ENCODE measurements around the gene PIBF1. TPM values are rescaled to one million over a fixed set of nuclear protein-coding genes. Genes with fewer than 3 reads are reported as not detected.
"Not testable (repeated sequence)": the region's sequence is repeated elsewhere in the genome, so short reads cannot be mapped to it uniquely, and the experiment has no call there.

PIBF1 gene
- total and polyA plus RNA-seq, 4 experiments from 2014 or later = 10.4 to 36.0 (median 23.0) TPM

GRCh38 chr13:72757792-72758535 lies 24.0 kb upstream of the PIBF1 start:
- H3K4me3 Mint-ChIP-seq = no peak overlapping the region
- ChIA-PET CTCF (ENCODE audit: partially characterized antibody) (no interaction called here), POLR2A (ENCODE audit: partially characterized antibody) (interaction anchor here (1.0 kb wide), 1 partner anchor 18 kb away, joined by 3 read pairs; no protein-coding TSS in a partner anchor)
- no peak for DNase-seq
- peaks cover 0 to 1% (median under 1%) of the 10 kb centered on the region in 4 donors for H3K4me1 Mint-ChIP-seq
- Histone ChIP-seq H3K4me3 (ENCODE audit: low read length in 2 of 2) (no peak overlapping the region), H3K4me1 (ENCODE audit: insufficient read depth, low read length) (no peaks in the 10 kb centered on the region), H3K27me3 (ENCODE audit: insufficient read depth, low read length) (no peaks in the 10 kb centered on the region), H3K9me3 (ENCODE audit: control insufficient read depth in 1 of 2, low read length in 2 of 2) (no peaks in the 10 kb centered on the region), H3K36me3 (ENCODE audit: insufficient read depth, low read length) (peaks cover 42% of the 10 kb centered on the region), H3K27ac (ENCODE audit: low read depth, low read length) (no peak overlapping the region)
- H3K9me3 Mint-ChIP-seq = no peaks in the 10 kb centered on the region
- intact Hi-C loops (cut with micrococcal nuclease) = no loop called here
- peaks cover 48 to 82% of the 10 kb centered on the region in 2 donors for H3K36me3 Mint-ChIP-seq
- no peak overlapping the region for H3K27ac Mint-ChIP-seq
- no peaks in the 10 kb centered on the region for H3K27me3 Mint-ChIP-seq

- Histone ChIP-seq H3K4me3 (ENCODE audit: low read length in 2 of 2) (no peak overlapping the region), H3K36me3 (ENCODE audit: insufficient read depth, low read length) (peaks cover 60% of the 10 kb centered on the region), H3K27me3 (ENCODE audit: insufficient read depth, low read length) (no peaks in the 10 kb centered on the region), H3K27ac (ENCODE audit: low read depth, low read length) (no peak overlapping the region), H3K9me3 (ENCODE audit: control insufficient read depth in 1 of 2, low read length in 2 of 2) (no peaks in the 10 kb centered on the region), H3K4me1 (ENCODE audit: insufficient read depth, low read length) (no peaks in the 10 kb centered on the region)
- H3K27ac Mint-ChIP-seq = peak overlapping the region in 2 of 7 donors; percentile 20 to 22
- H3K4me1 Mint-ChIP-seq = no peaks in the 10 kb centered on the region
- no peaks in the 10 kb centered on the region for H3K27me3 Mint-ChIP-seq
- no peaks in the 10 kb centered on the region for H3K9me3 Mint-ChIP-seq
- POLR2A ChIA-PET (ENCODE audit: partially characterized antibody) = interaction anchor here (1.3 kb wide), 1 partner anchor 12 kb away, joined by 3 read pairs; no protein-coding TSS in a partner anchor
- no peak overlapping the region for H3K4me3 Mint-ChIP-seq
- CTCF ChIA-PET (ENCODE audit: partially characterized antibody) = interaction anchor here (0.5 kb wide), 1 partner anchor 49 kb away, joined by 3 read pairs; no protein-coding TSS in a partner anchor
- DNase-seq = no peak
- H3K36me3 Mint-ChIP-seq = peaks cover 53 to 86% of the 10 kb centered on the region in 2 donors
- intact Hi-C loops (cut with micrococcal nuclease) = no loop called here
Observed at GRCh38 chr13:72760189-72760588, 21.7 kb upstream of the PIBF1 start.

- no peak for DNase-seq
- H3K4me3 Mint-ChIP-seq = no peak overlapping the region
- H3K36me3 Mint-ChIP-seq = peaks cover 62 to 88% of the 10 kb centered on the region in 2 donors
- H3K4me1 ChIP-seq (ENCODE audit: insufficient read depth, low read length) = no peaks in the 10 kb centered on the region
- no peak overlapping the region for H3K27ac ChIP-seq (ENCODE audit: low read depth, low read length)
- ChIA-PET CTCF (ENCODE audit: partially characterized antibody) (no interaction called here), POLR2A (ENCODE audit: partially characterized antibody) (no interaction called here)
- intact Hi-C loops (cut with micrococcal nuclease) = no loop called here
- no peaks in the 10 kb centered on the region for H3K27me3 ChIP-seq (ENCODE audit: insufficient read depth, low read length)
- no peak overlapping the region for H3K27ac Mint-ChIP-seq
- H3K9me3 ChIP-seq (ENCODE audit: control insufficient read depth in 1 of 2, low read length in 2 of 2) = no peaks in the 10 kb centered on the region
- no peaks in the 10 kb centered on the region for H3K9me3 Mint-ChIP-seq
- no peaks in the 10 kb centered on the region for H3K4me1 Mint-ChIP-seq
- H3K4me3 ChIP-seq (ENCODE audit: low read length in 2 of 2) = no peak overlapping the region
- H3K36me3 ChIP-seq (ENCODE audit: insufficient read depth, low read length) = peaks cover 88% of the 10 kb centered on the region
- H3K27me3 Mint-ChIP-seq = no peaks in the 10 kb centered on the region
Observed at GRCh38 chr13:72763411-72763810, 18.5 kb upstream of the PIBF1 start.

- CTCF ChIA-PET (ENCODE audit: partially characterized antibody) = no interaction called here
- no peaks in the 10 kb centered on the region for H3K27me3 Mint-ChIP-seq
- H3K36me3 ChIP-seq (ENCODE audit: insufficient read depth, low read length) = peaks cover 85% of the 10 kb centered on the region
- intact Hi-C loops (cut with micrococcal nuclease) = no loop called here
- no peaks in the 10 kb centered on the region for H3K9me3 ChIP-seq (ENCODE audit: control insufficient read depth in 1 of 2, low read length in 2 of 2)
- H3K27ac ChIP-seq (ENCODE audit: low read depth, low read length) = no peak overlapping the region
- H3K36me3 Mint-ChIP-seq = peaks cover 61 to 81% of the 10 kb centered on the region in 2 donors
- H3K27me3 ChIP-seq (ENCODE audit: insufficient read depth, low read length) = no peaks in the 10 kb centered on the region
- no peak overlapping the region for H3K4me3 Mint-ChIP-seq
- H3K4me3 ChIP-seq (ENCODE audit: low read length in 2 of 2) = no peak overlapping the region
- H3K4me1 Mint-ChIP-seq = peaks cover 9 to 25% (median 18%) of the 10 kb centered on the region in 4 donors
- POLR2A ChIA-PET (ENCODE audit: partially characterized antibody) = no interaction called here
- H3K27ac Mint-ChIP-seq = no peak overlapping the region
- H3K9me3 Mint-ChIP-seq = no peaks in the 10 kb centered on the region
- peaks cover 13% of the 10 kb centered on the region for H3K4me1 ChIP-seq (ENCODE audit: insufficient read depth, low read length)
- DNase-seq = no peak
Observed at GRCh38 chr13:72774019-72774418, 7.9 kb upstream of the PIBF1 start.

GRCh38 chr13:72782717-72783116 lies 784 bp downstream of the PIBF1 start:
- intact Hi-C loops (cut with micrococcal nuclease) = loop anchor here (1.0 to 2.0 kb wide), 2 partner anchors 55 to 934 kb away; partner anchors contain the start of genes BORA and MZT1
- Histone ChIP-seq H3K4me1 (ENCODE audit: insufficient read depth, low read length) (peaks cover 73% of the 10 kb centered on the region), H3K4me3 (ENCODE audit: low read length in 2 of 2) (peak overlapping the region; percentile 92 to 96), H3K36me3 (ENCODE audit: insufficient read depth, low read length) (peaks cover 12% of the 10 kb centered on the region), H3K27me3 (ENCODE audit: insufficient read depth, low read length) (no peaks in the 10 kb centered on the region), H3K27ac (ENCODE audit: low read depth, low read length) (peak overlapping the region; percentile 84), H3K9me3 (ENCODE audit: control insufficient read depth in 1 of 2, low read length in 2 of 2) (no peaks in the 10 kb centered on the region)
- H3K9me3 Mint-ChIP-seq = no peaks in the 10 kb centered on the region
- H3K27me3 Mint-ChIP-seq = no peaks in the 10 kb centered on the region
- peaks cover 19 to 49% of the 10 kb centered on the region in 2 donors for H3K36me3 Mint-ChIP-seq
- H3K27ac Mint-ChIP-seq = peak overlapping the region; percentile 90 to 100 (median 99)
- peak in 4 of 5 donors; percentile 1 to 39 (median 14) for DNase-seq
- ChIA-PET CTCF (ENCODE audit: partially characterized antibody) (no interaction called here), POLR2A (ENCODE audit: partially characterized antibody) (interaction anchor here (1.3 to 2.2 kb wide), 2 partner anchors 54 to 276 kb away, joined by 4 to 7 read pairs; partner anchors contain the start of genes BORA, KLF5 and MZT1)
- H3K4me1 Mint-ChIP-seq = peaks cover 39 to 78% (median 59%) of the 10 kb centered on the region in 4 donors
- H3K4me3 Mint-ChIP-seq = peak overlapping the region; percentile 99 to 100 (median 100)

GRCh38 chr13:72784679-72785078 lies 2.7 kb downstream of the PIBF1 start:
- DNase-seq; H3K27ac ChIP-seq (ENCODE audit: low read depth, low read length); H3K27me3 ChIP-seq (ENCODE audit: insufficient read depth, low read length); POLR2A ChIA-PET (ENCODE audit: partially characterized antibody); H3K27me3 Mint-ChIP-seq; H3K9me3 ChIP-seq (ENCODE audit: control insufficient read depth in 1 of 2, low read length in 2 of 2); intact Hi-C loops (cut with micrococcal nuclease); CTCF ChIA-PET (ENCODE audit: partially characterized antibody); H3K36me3 ChIP-seq (ENCODE audit: insufficient read depth, low read length); H3K4me3 ChIP-seq (ENCODE audit: low read length in 2 of 2); H3K9me3 Mint-ChIP-seq: not testable (repeated sequence)
- Mint-ChIP-seq H3K36me3 (peaks cover 15 to 40% of the 10 kb centered on the region in 2 donors), H3K4me1 (peaks cover 36 to 75% (median 55%) of the 10 kb centered on the region in 4 donors), H3K4me3 (peak overlapping the region in 2 of 8 donors; percentile 27 to 45), H3K27ac (peak overlapping the region in 2 of 7 donors; percentile 7 to 50)
- H3K4me1 ChIP-seq (ENCODE audit: insufficient read depth, low read length) = peaks cover 54% of the 10 kb centered on the region

GRCh38 chr13:72788831-72789230 lies 6.9 kb downstream of the PIBF1 start:
- peaks cover 19% of the 10 kb centered on the region for H3K36me3 ChIP-seq (ENCODE audit: insufficient read depth, low read length)
- no peak overlapping the region for H3K4me3 Mint-ChIP-seq
- H3K4me3 ChIP-seq (ENCODE audit: low read length in 2 of 2) = no peak overlapping the region
- peaks cover 33 to 37% of the 10 kb centered on the region in 2 donors for H3K36me3 Mint-ChIP-seq
- H3K27ac Mint-ChIP-seq = no peak overlapping the region
- H3K27ac ChIP-seq (ENCODE audit: low read depth, low read length) = no peak overlapping the region
- intact Hi-C loops (cut with micrococcal nuclease) = no loop called here
- no peaks in the 10 kb centered on the region for H3K27me3 ChIP-seq (ENCODE audit: insufficient read depth, low read length)
- peaks cover 20% of the 10 kb centered on the region for H3K4me1 ChIP-seq (ENCODE audit: insufficient read depth, low read length)
- H3K9me3 ChIP-seq (ENCODE audit: control insufficient read depth in 1 of 2, low read length in 2 of 2) = no peaks in the 10 kb centered on the region
- ChIA-PET CTCF (ENCODE audit: partially characterized antibody) (interaction anchor here (1.0 to 1.1 kb wide), 2 partner anchors 10 to 19 kb away, joined by 3 to 4 read pairs; no protein-coding TSS in a partner anchor), POLR2A (ENCODE audit: partially characterized antibody) (no interaction called here)
- no peaks in the 10 kb centered on the region for H3K27me3 Mint-ChIP-seq
- DNase-seq = no peak
- H3K9me3 Mint-ChIP-seq = peaks cover 0 to under 1% (median 0%) of the 10 kb centered on the region in 8 donors
- peaks cover 28 to 40% (median 36%) of the 10 kb centered on the region in 4 donors for H3K4me1 Mint-ChIP-seq

All from CD4-positive, alpha-beta memory T cell (primary cell).